ENCODE results near the gene SLC23A2. TPM values are rescaled to one million over a fixed set of nuclear protein-coding genes. Genes with fewer than 3 reads are reported as not detected.

Gene SLC23A2
- total RNA-seq, 1 donor from 2014 or later = 27.1 TPM

DNA sequence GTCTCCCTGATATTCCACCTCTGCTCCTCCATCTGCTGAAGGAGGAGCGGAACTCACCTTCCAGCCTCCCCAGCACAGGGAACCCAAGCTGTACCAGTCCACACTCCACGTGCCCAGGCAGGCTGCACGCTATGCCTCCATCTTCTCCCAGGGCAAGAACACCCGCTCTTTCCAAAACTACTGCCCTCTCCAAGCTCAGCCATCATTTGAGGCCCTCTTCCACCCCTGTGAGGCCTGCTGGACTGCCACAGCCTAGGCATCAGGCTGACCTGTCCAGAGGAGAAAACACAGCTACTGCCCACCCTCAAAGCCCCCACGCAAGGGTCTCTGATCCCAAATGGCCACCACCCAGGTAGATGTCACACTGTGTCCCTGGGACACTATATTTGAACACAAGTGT lies 179.7 kb downstream of the SLC23A2 start:
- TF ChIP-seq, protein P1, sequence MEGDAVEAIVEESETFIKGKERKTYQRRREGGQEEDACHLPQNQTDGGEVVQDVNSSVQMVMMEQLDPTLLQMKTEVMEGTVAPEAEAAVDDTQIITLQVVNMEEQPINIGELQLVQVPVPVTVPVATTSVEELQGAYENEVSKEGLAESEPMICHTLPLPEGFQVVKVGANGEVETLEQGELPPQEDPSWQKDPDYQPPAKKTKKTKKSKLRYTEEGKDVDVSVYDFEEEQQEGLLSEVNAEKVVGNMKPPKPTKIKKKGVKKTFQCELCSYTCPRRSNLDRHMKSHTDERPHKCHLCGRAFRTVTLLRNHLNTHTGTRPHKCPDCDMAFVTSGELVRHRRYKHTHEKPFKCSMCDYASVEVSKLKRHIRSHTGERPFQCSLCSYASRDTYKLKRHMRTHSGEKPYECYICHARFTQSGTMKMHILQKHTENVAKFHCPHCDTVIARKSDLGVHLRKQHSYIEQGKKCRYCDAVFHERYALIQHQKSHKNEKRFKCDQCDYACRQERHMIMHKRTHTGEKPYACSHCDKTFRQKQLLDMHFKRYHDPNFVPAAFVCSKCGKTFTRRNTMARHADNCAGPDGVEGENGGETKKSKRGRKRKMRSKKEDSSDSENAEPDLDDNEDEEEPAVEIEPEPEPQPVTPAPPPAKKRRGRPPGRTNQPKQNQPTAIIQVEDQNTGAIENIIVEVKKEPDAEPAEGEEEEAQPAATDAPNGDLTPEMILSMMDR (conservative IDR thresholded peaks at IDR 0.05) = no peak
- Mint-ChIP-seq H3K27me3 (ENCODE audit: low read depth) (no peaks in the 10 kb centered on the region), H3K4me1 (peaks cover 30% of the 10 kb centered on the region), H3K36me3 (ENCODE audit: low read depth) (peaks cover 3% of the 10 kb centered on the region), H3K4me3 (peak overlapping the region; percentile 85), H3K9me3 (no peaks in the 10 kb centered on the region), H3K27ac (ENCODE audit: unreplicated experiment) (no peak overlapping the region)
- no peak for DNase-seq (ENCODE audit: low read depth, low spot score)

DNA sequence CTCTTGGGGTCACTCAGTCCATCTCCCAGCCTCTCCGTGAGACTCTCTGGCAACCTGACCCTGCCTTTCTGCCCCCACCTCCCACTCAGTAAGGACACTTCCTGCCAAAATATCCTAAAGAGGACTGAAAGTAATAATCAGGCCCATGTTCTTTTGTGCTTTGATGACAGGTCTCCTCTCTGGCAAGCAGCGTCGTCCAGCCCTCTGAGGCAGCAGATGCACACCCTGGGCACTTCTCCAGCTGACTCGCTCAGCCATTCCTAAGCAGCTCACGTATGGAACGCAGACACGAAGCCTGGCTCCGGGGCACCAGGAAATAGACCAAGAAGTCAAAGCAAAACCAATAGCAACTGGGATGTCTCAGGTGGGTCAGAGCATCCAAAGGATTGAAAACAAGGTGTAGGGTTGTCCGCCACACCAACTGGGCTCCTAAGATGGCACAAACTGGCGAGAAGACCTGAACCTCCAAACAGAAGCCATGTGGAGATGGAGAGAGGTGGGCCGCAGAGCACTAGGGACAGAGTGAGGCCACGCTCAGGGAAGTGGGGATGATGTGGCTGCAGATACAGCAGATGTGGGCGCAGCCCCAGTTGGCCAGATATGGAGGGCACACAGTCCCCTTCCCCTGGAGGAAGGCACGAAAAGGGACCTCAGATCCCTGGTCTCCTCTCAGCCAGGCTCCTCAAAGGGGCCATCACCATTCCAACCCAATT lies 180.3 kb downstream of the SLC23A2 start:
- TF ChIP-seq, protein P1 (conservative IDR thresholded peaks at IDR 0.05) = no peak
- H3K36me3 Mint-ChIP-seq (ENCODE audit: low read depth) = peaks cover 5% of the 10 kb centered on the region
- no peaks in the 10 kb centered on the region for H3K27me3 Mint-ChIP-seq (ENCODE audit: low read depth)
- peaks cover 30% of the 10 kb centered on the region for H3K4me1 Mint-ChIP-seq
- no peaks in the 10 kb centered on the region for H3K9me3 Mint-ChIP-seq
- H3K27ac Mint-ChIP-seq (ENCODE audit: unreplicated experiment) = no peak overlapping the region
- H3K4me3 Mint-ChIP-seq = peak overlapping the region; percentile 85
- DNase-seq (ENCODE audit: low read depth, low spot score) = no peak

DNA sequence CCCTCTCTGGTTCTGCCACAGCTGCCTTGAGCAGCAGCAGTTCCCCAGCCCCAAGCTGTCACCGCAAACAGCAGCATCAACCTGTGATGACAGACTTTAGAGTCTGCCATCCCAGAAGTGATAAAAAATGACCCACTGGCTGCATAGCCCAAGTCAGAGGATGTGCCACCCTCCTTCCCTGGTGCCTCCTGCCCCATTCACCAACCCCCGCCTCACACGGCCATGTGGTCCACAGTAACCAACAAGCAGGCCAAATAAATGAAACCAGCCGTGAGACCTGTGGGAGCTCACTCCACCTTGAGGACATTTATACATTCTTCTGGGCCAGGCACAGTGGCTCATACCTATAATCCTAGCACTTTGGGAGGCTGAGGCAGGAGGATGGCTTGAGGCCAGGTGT lies 181.4 kb downstream of the SLC23A2 start:
- TF ChIP-seq, protein P1 (conservative IDR thresholded peaks at IDR 0.05) = no peak
- peaks cover 5% of the 10 kb centered on the region for H3K36me3 Mint-ChIP-seq (ENCODE audit: low read depth)
- H3K27ac Mint-ChIP-seq (ENCODE audit: unreplicated experiment) = no peak overlapping the region
- H3K9me3 Mint-ChIP-seq = no peaks in the 10 kb centered on the region
- H3K4me1 Mint-ChIP-seq = peaks cover 34% of the 10 kb centered on the region
- H3K27me3 Mint-ChIP-seq (ENCODE audit: low read depth) = no peaks in the 10 kb centered on the region
- peak overlapping the region; percentile 34 for H3K4me3 Mint-ChIP-seq
- DNase-seq (ENCODE audit: low read depth, low spot score) = no peak

DNA sequence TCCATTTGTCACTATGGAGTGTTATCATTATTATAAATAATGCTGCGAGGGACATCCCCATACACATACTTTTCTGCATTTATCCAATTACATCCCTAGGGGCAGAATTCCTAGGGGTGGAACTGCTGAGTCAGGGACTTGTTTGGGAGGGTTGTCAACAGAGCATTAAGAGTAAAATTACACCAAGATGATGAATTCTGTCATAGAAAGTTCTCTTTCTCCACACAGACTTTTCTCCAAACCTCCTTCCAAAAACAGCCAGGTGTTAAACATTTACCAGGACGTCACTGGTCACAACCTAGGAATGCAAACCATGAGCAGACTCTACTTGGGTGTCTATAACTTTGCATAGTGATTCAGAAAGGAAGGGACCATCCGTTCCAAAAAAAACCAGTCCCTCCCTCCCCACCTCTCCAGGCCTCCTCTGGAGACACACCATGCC lies 184.1 kb downstream of the SLC23A2 start:
- peak overlapping the region; percentile 20 for H3K4me3 Mint-ChIP-seq

DNA sequence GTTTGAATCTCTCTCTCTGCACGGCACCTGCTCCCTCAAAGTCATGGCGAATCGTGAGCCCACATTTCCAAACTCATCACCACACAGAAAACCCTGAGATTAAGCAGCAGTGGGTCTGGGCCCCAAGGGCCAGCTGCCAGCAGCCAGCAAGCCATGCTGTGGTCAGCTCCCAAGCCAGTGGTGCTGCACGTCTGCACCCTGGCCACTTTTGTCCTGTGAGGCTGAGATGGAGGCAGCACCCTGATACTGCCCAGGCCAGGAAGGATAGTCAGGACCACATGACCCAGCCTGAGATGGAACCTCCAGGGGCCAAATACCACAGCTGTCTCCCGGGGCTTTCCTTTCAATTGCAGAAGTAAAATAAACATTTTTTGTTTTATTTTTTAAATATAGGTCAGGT lies 185.7 kb downstream of the SLC23A2 start:
- no peak overlapping the region for H3K4me3 Mint-ChIP-seq
- DNase-seq (ENCODE audit: low read depth, low spot score) = no peak
- no peak overlapping the region for H3K27ac Mint-ChIP-seq (ENCODE audit: unreplicated experiment)
- TF ChIP-seq, protein P1 (conservative IDR thresholded peaks at IDR 0.05) = no peak
- H3K4me1 Mint-ChIP-seq = peaks cover 15% of the 10 kb centered on the region
- no peaks in the 10 kb centered on the region for H3K9me3 Mint-ChIP-seq
- H3K27me3 Mint-ChIP-seq (ENCODE audit: low read depth) = no peaks in the 10 kb centered on the region
- peaks cover 5% of the 10 kb centered on the region for H3K36me3 Mint-ChIP-seq (ENCODE audit: low read depth)

More for the DNA sequence above, 184.1 kb downstream of the SLC23A2 start:
- TF ChIP-seq, protein P1 (conservative IDR thresholded peaks at IDR 0.05) = no peak
- no peak for DNase-seq (ENCODE audit: low read depth, low spot score)
- no peaks in the 10 kb centered on the region for H3K27me3 Mint-ChIP-seq (ENCODE audit: low read depth)
- H3K9me3 Mint-ChIP-seq = no peaks in the 10 kb centered on the region
- H3K36me3 Mint-ChIP-seq (ENCODE audit: low read depth) = peaks cover 5% of the 10 kb centered on the region
- H3K4me1 Mint-ChIP-seq = peaks cover 29% of the 10 kb centered on the region
- H3K27ac Mint-ChIP-seq (ENCODE audit: unreplicated experiment) = no peak overlapping the region

All from neural crest cell (in vitro differentiated cells).